ENCODE data around the gene P4HA3. TPM values are rescaled to one million over a fixed set of nuclear protein-coding genes. Genes with fewer than 3 reads are reported as not detected.
A peak's percentile ranks its signal among the peaks of the same experiment; 100 is the strongest.

The P4HA3 gene
- total RNA-seq (2021) (0.52 and 2.0 TPM in 2 replicates), Bru-seq, nascent RNA (percentile 23 among the genes with signal in this experiment), BruChase-seq, experiment 1, labeled RNA remaining after a 2-hour chase (percentile 25 among the genes with signal in this experiment), BruChase-seq, experiment 2, labeled RNA remaining after a 6-hour chase (percentile 20 among the genes with signal in this experiment)
- long read RNA-seq, partial matches to known transcripts, result 1 of 13 reads
- long read RNA-seq, other reads (novel, unspliced or antisense), result 10 of 13 reads

GRCh38 chr11:74311352-74311926, at the start of gene P4HA3:
TSS of gene P4HA3 (minus strand) at chr11:74311640. CDS start at chr11:74311611, 29 bp downstream.
- no peaks in the 10 kb centered on the region for H3K27me3 ChIP-seq (replicated peaks; ENCODE audit: insufficient read depth, low read depth, low read length, poor library complexity)
- BruUV-seq (replicated peaks), result no TSS peak
- no peak within 1 kb of the TSS for H3K27ac ChIP-seq (ENCODE audit: low read depth, low read length, poor library complexity, severe bottlenecking)
- CTCF ChIA-PET, result no interaction called here
- H3K4me1 ChIP-seq (ENCODE audit: insufficient read depth, low read length, poor library complexity, severe bottlenecking), result no peaks in the 10 kb centered on the region
- H3K9me3 ChIP-seq (ENCODE audit: low read depth, low read length, poor library complexity, severe bottlenecking), result peaks cover 2% of the 10 kb centered on the region
- H3K36me3 ChIP-seq (ENCODE audit: insufficient read depth, low read length, poor library complexity, severe bottlenecking), result no peaks in the 10 kb centered on the region
- DNase-seq (ENCODE audit: low spot score), result peak; percentile 59
- intact Hi-C loops (cut with micrococcal nuclease; ENCODE audit: unreplicated experiment), result no loop called here
- no peak for TF ChIP-seq EZH2 (IDR thresholded peaks at IDR 0.05; ENCODE audit: borderline replicate concordance, low read depth, low read length, poor library complexity, severe bottlenecking)
- TF ChIP-seq CTCF (conservative IDR thresholded peaks at IDR 0.05; ENCODE audit: low read depth, low read length), result no peak; the same call in 1 of the 2 replicates
- POLR2A ChIA-PET (ENCODE audit: low non-redundant PET), result no interaction called here
- H3K4me3 ChIP-seq (ENCODE audit: low read depth, low read length, poor library complexity, severe bottlenecking), result peak within 1 kb of the TSS; percentile 46

DNA sequence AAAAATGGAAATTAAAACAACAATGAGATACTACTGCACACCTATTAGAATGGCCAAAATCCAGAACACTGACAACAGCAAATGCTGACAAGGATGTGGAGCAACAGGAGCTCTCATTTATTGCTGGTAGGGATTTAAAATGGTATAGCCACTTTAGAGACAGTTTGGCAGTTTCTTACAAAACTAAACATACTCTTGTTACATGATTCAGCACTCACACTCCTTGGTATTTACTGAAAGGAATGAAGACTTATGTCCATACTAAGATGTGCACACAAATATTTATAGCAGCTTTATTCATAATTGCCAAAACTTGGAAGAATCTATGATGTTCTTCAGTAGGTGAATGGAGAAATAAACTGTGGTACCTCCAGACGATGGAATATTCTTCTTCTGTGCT, 46.0 kb upstream of the P4HA3 start:
- CTCF ChIA-PET, result no interaction called here
- Histone ChIP-seq H3K27me3 (replicated peaks; ENCODE audit: insufficient read depth, low read depth, low read length, poor library complexity) (no peaks in the 10 kb centered on the region), H3K27ac (ENCODE audit: low read depth, low read length, poor library complexity, severe bottlenecking) (no peak overlapping the region), H3K4me1 (ENCODE audit: insufficient read depth, low read length, poor library complexity, severe bottlenecking) (no peaks in the 10 kb centered on the region), H3K4me3 (ENCODE audit: low read depth, low read length, poor library complexity, severe bottlenecking) (no peak overlapping the region), H3K36me3 (ENCODE audit: insufficient read depth, low read length, poor library complexity, severe bottlenecking) (peaks cover 10% of the 10 kb centered on the region), H3K9me3 (ENCODE audit: low read depth, low read length, poor library complexity, severe bottlenecking) (peaks cover 5% of the 10 kb centered on the region)
- intact Hi-C loops (cut with micrococcal nuclease; ENCODE audit: unreplicated experiment), result no loop called here
- DNase-seq (ENCODE audit: low spot score), result no peak
- POLR2A ChIA-PET (ENCODE audit: low non-redundant PET), result no interaction called here
- BruUV-seq (replicated peaks), result no TSS peak
- TF ChIP-seq CTCF (conservative IDR thresholded peaks at IDR 0.05; ENCODE audit: low read depth, low read length) (no peak), EZH2 (IDR thresholded peaks at IDR 0.05; ENCODE audit: borderline replicate concordance, low read depth, low read length, poor library complexity, severe bottlenecking) (no peak)

- intact Hi-C loops (cut with micrococcal nuclease; ENCODE audit: unreplicated experiment), result no loop called here
- no peak overlapping the region for H3K27ac ChIP-seq (ENCODE audit: low read depth, low read length, poor library complexity, severe bottlenecking)
- no TSS peak for BruUV-seq (replicated peaks)
- no peak overlapping the region for H3K4me3 ChIP-seq (ENCODE audit: low read depth, low read length, poor library complexity, severe bottlenecking)
- no peak for DNase-seq (ENCODE audit: low spot score)
- no peaks in the 10 kb centered on the region for H3K27me3 ChIP-seq (replicated peaks; ENCODE audit: insufficient read depth, low read depth, low read length, poor library complexity)
- TF ChIP-seq CTCF (conservative IDR thresholded peaks at IDR 0.05; ENCODE audit: low read depth, low read length) (no peak), EZH2 (IDR thresholded peaks at IDR 0.05; ENCODE audit: borderline replicate concordance, low read depth, low read length, poor library complexity, severe bottlenecking) (no peak)
- ChIA-PET CTCF (no interaction called here), POLR2A (ENCODE audit: low non-redundant PET) (no interaction called here)
- no peaks in the 10 kb centered on the region for H3K4me1 ChIP-seq (ENCODE audit: insufficient read depth, low read length, poor library complexity, severe bottlenecking)
- peaks cover 4% of the 10 kb centered on the region for H3K9me3 ChIP-seq (ENCODE audit: low read depth, low read length, poor library complexity, severe bottlenecking)
- peaks cover 9% of the 10 kb centered on the region for H3K36me3 ChIP-seq (ENCODE audit: insufficient read depth, low read length, poor library complexity, severe bottlenecking)
Observed at GRCh38 chr11:74355626-74356025, 44.2 kb upstream of the P4HA3 start.

Data from A673 (cell line).